Body of pancreas (tissue), 4 donors: ENCODE measurements around the gene LTBP4.

Source experiments
- CTCF ChIP-seq, 7 experiments: fragments of 450-650 bp in 4 of 7; fragments of 200-600 bp in 3 of 7; sonication (generic) in 3 of 7; IDR thresholded peaks; one replicate each; pipeline ENCODE4 v1.5.1; 2016 to 2019; ENCODE audit warnings: antibody characterized with exemption in 7 of 7
- POLR2A ChIP-seq, 3 donors: fragments of 450-650 bp; IDR thresholded peaks; one replicate each; pipeline ENCODE4 v1.6.1; 2016; ENCODE audit warnings: antibody characterized with exemption in 3 of 3, mild to moderate bottlenecking in 2 of 3

GRCh38 chr19:40556953-40557530, 44.1 kb upstream of the LTBP4 start:
- no peak for TF ChIP-seq CTCF (IDR thresholded peaks at IDR 0.05)
- no peak for TF ChIP-seq POLR2A (IDR thresholded peaks at IDR 0.05)
